Skeletal muscle cell (primary cell): Measurements from ENCODE around the gene PTPRN2.

Source experiments
- DNase-seq: peaks from one replicate; pipeline ENCODE4 v3.0.0-alpha.2; 2010; ENCODE audit warnings: low read depth
- H3K4me3 ChIP-seq: 2 replicates; pipeline ENCODE4 v1.5.1; 2011; ENCODE audit warnings: low read depth, mild to moderate bottlenecking, control low read depth, low read length, moderate library complexity

Gene PTPRN2

DNA sequence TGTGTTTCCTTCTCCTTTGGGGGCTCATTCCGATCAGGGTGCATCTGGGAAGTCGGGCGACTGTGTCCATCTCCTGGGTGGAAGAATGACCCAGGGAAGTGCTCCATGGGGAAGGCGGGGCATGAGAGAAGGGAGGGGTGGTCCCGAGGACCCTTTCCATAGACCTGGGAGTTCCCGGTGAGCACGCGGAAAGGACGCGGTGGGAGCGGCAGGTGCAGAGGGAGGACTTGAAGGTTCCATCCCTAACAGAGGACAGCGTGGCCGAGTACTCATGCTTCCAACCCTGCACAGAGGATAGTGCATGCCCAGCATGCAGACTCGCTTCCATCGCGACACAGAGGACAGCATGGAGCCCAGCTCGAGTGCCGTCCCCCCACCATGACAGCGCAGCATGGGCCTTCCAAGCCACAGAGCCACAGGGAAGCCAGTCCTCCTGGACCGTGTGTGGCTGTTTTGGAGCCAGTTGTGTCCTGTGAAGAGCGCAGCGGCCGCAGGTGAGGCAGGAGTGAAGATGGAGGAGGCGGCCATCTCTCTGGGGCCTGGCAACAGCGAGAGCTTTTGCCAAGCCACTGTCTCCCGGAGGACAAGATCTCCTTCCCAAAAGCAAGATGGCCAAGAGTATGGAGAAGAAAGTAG is 969.4 kb downstream of the PTPRN2 start:
- no peak overlapping the region for H3K4me3 ChIP-seq
- DNase-seq: no peak

DNA sequence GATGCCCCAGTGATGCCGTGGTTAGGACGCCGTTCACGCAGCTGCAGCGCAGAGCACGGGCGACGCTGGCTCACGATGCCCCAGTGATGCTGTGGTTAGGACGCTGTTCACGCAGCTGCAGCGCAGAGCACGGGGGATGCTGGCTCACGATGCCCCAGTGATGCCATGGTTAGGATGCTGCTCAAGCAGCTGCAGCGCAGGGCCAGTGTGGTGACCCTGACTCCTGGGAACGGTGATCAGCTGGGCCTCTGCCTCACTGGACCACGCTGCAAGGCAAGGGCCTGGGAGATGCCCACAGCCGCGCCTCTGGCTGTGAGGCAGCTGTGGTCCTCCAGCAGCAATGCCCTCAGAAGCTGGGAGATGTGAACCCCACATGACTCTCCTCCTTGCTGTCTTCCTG is 970.2 kb downstream of the PTPRN2 start:
- DNase-seq: no peak

DNA sequence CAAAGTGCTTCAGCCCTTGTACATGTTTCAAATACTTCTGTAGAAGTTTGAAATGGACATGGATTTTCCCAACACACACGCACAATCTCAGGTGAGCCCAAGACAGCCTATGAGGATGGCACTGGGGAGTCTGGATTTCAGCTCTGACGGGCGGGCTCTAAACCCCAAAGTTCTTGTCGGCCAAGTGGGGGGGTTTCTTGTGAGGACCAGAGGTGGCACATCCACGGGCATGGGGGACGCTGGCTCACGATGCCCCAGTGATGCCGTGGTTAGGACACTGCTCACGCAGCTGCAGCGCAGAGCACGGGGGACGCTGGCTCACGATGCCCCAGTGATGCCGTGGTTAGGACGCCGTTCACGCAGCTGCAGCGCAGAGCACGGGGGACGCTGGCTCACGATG is 970.7 kb downstream of the PTPRN2 start:
- no peak overlapping the region for H3K4me3 ChIP-seq
- no peak for DNase-seq

More for the DNA sequence above, 970.2 kb downstream of the PTPRN2 start:
- H3K4me3 ChIP-seq: no peak overlapping the region

DNA sequence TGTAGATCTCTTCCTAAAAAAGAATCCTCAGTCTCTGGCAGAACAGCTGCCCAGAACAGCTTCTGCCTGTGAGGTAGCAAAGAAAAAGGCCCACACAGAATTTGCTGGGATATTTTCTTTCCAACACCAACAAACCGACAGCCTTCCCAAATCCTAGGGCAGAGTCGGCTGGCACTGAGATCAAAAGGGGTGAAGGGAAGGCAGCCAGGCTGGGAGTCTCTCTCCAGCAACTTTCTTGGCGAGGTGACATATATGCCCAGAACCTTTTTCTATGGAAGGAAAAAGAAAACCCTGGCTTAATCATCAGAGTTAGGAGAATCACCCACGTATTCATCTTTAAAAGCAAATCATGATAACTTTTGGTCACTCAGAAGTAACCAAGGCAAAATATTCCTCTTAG is 971.2 kb downstream of the PTPRN2 start:
- DNase-seq: no peak

DNA sequence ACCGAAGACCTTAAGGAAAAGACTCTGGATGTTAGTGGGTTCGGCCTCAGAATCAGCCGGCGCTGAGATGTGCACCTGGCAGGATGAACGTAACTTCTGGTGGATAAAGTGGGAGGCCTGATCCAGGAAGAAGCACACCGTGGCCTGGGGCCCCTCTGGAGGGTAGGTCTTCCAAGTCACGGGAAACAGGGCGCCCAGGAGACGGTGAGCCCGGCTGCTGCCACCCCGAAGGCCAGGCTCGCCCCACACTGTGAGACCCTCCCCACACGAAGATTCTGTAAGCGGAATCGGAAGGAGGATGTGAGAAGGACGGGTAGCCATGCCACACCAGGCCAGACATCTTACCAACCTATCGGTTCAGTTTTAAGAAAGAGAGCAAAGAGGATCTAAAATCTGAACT is 971.8 kb downstream of the PTPRN2 start:
- no peak for DNase-seq
- no peak overlapping the region for H3K4me3 ChIP-seq

More for the DNA sequence above, 971.2 kb downstream of the PTPRN2 start:
- no peak overlapping the region for H3K4me3 ChIP-seq

- H3K4me3 ChIP-seq: no peak overlapping the region
- DNase-seq: no peak
Measured at GRCh38 chr7:157615101-157615817, 972.4 kb downstream of the PTPRN2 start.

DNA sequence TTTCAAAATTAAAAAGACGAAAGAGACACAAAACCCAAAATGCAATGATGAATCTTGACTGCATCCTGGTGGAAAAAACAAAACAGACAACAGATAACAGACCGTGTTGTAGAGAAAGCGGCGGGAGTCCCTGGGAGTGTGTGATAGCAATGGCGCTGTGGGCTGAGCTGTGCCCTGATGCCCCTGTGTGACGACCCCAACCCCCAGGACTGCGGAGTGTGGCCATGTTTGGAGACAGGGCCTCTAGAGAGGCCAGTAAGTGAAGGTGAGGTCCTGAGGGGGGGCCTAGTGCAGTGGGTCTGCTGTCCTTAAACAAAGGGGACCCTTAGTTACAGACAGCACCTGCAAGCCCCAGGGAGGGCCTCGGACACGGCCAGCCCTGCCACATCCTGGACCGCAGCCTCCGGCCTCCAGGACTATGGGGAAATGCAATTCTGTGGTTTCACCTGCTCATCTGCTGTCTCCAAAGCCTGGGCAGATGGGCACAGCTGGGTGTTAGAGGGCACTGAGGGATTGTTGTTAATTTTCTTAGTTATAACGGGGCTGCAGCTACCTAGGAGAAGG is 973.1 kb downstream of the PTPRN2 start:
- no peak overlapping the region for H3K4me3 ChIP-seq
- DNase-seq: no peak

DNA sequence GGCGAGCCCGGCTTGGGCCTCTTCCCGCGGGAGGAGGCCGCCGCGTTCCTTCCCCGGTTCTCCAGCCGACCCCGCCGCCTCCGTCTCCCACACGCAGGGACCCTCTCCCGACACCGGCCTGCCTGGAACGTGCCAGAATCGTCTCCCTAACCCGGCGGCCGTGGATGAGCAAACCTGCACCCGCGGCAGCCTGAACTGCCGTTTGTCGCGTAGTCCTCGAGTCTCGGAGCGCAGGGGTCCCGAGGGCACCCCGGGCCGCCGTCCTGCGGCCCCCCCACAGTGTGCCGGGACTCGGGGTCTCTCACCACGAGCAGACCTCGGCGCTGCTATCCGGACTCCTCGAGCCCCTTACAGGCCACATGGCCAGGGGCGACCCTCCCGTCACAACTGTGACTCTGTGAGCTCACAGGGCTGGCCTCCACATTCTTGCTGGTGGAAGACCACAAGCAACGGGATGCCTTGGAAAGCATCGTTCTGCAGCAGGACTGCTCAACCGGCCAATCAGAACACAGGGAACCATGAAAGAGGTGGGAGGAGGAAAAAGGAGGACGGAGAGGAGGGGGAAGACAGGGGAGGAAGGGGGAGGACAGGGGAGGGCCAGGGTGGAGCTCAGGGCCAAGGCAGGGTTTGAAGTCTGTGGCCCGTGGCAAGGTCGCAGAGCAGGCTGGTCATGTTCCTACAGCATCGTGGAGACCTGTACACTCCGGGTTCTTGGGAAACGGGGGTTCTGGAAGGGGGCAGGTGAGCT is 973.9 kb downstream of the PTPRN2 start:
- no peak overlapping the region for H3K4me3 ChIP-seq
- no peak for DNase-seq

- H3K4me3 ChIP-seq: no peak overlapping the region
Measured at GRCh38 chr7:157612664-157613561, 974.7 kb downstream of the PTPRN2 start.

DNA sequence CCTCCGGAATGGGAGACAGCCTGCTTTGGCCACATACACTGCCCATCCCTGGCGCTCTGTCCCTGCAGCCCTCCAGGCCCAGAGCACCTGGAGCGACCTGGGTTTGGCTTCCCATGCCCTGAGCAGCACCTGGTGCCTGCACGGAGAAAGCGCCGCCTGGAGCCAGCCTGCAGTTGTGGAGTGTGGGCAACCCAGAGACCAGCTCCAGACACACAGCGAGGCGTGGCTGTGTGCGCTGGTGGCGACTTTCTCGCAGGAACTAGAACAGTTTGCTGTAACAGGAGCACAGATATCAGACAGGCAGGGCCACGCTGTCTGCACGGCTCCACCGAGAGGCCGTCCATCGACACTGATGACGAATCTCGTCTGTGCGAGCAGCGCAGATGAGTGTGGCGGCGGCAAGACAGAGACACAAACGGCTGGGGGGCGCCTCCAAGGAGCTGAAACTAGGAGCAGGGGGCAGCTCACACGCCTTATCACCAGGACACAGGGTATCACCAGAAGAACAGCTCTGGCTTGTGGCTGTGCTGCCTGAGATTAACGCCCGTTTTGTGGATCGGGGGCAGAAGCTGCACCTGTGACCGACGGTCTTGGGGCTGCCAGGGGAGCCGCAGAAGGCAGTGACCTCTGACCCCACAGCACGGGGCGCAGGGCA is 975.5 kb downstream of the PTPRN2 start:
- H3K4me3 ChIP-seq: no peak overlapping the region
- no peak for DNase-seq

More at GRCh38 chr7:157612664-157613561, 974.7 kb downstream of the PTPRN2 start:
- no peak for DNase-seq

GRCh38 chr7:157611341-157611740 is 976.3 kb downstream of the PTPRN2 start:
- no peak for DNase-seq
- no peak overlapping the region for H3K4me3 ChIP-seq

DNA sequence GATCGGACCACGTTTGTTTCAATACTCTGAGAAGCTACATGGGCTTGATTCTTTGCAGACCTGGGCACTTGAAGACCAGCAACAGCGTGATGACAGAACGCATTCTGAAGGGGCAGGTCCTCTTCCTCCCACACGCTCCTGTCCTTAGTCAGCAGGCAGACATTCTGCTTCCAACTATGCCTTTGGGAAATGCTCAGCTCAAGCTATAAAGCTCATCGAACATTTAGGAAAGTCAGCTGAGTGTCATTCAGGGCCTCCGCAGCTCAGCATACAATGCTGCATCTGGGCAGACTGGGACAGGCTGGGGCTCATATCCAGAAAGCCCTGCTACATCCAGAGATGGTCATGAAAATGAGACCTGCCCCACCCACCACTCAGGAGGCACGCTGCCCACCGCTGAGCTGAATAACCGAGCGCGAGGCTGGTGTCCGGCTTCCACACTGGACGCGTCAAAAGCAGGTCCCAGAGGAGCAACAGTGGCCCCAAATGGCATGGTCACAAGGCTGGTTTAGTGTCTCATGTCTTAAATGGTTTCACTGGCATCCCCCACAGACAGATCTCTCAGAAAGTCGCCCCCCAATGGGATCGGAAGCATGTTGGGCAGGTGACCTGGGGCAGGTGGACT is 976.8 kb downstream of the PTPRN2 start:
- H3K4me3 ChIP-seq: no peak overlapping the region
- no peak for DNase-seq

GRCh38 chr7:157609932-157610640 is 977.5 kb downstream of the PTPRN2 start:
- no peak overlapping the region for H3K4me3 ChIP-seq

GRCh38 chr7:157609516-157609915 is 978.1 kb downstream of the PTPRN2 start:
- no peak overlapping the region for H3K4me3 ChIP-seq
- DNase-seq: no peak

More at GRCh38 chr7:157609932-157610640, 977.5 kb downstream of the PTPRN2 start:
- no peak for DNase-seq

DNA sequence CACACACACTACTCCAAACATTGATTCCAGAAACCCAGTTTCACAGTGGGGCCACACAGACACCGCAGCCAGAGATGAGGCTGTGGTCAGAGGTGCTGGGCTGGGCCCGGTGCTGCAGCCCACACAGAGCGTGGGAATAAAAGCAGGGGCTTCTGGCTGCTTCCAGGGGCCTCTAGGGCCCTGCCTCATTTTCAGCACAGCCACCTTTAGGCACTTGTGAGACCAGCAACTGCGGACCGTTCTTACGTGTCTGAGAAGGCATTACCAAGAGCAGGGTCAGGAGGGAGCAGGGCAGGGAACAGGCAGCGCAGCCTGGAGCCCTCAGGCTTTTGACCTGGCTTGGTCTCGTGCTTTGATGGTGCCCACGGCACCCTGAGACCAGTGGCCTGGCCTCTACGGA is 980.4 kb downstream of the PTPRN2 start:
- H3K4me3 ChIP-seq: no peak overlapping the region
- no peak for DNase-seq

GRCh38 chr7:157606140-157606539 is 981.5 kb downstream of the PTPRN2 start:
- H3K4me3 ChIP-seq: no peak overlapping the region
- DNase-seq: no peak

GRCh38 chr7:157605638-157606037 is 982.0 kb downstream of the PTPRN2 start:
- H3K4me3 ChIP-seq: no peak overlapping the region
- DNase-seq: no peak
